GM12872 (cell line): ENCODE measurements around the gene HOXA6.

Experiments used
- CTCF ChIP-seq: IDR thresholded peaks from 3 replicates; pipeline ENCODE4 v1.5.1; 2011; ENCODE audit warnings: low read depth, mild to moderate bottlenecking, low read length, moderate library complexity; ENCODE audit not compliant: insufficient read depth

HOXA6 gene

GRCh38 chr7:27137640-27138315 is 9.8 kb downstream of the HOXA6 start:
- no peak for TF ChIP-seq CTCF

GRCh38 chr7:27134392-27134791 is 13.2 kb downstream of the HOXA6 start:
- TF ChIP-seq CTCF = no peak

GRCh38 chr7:27133409-27134231 is 14.0 kb downstream of the HOXA6 start:
- no peak for TF ChIP-seq CTCF

- TF ChIP-seq CTCF = no peak
Measured at GRCh38 chr7:27132978-27133377, 14.6 kb downstream of the HOXA6 start.

- no peak for TF ChIP-seq CTCF
Measured at GRCh38 chr7:27132214-27132613, 15.4 kb downstream of the HOXA6 start.

- TF ChIP-seq CTCF = no peak
Measured at GRCh38 chr7:27131390-27131819, 16.2 kb downstream of the HOXA6 start.

- no peak for TF ChIP-seq CTCF
Measured at GRCh38 chr7:27130540-27131389, 16.8 kb downstream of the HOXA6 start, which contains the start of gene HOXA4. Gene HOXA4 (minus strand): TSS chr7:27130757. CDS start chr7:27130733, 24 bp downstream.
